ENCODE measurements around the gene DOCK6. TPM values are rescaled to one million over a fixed set of nuclear protein-coding genes. Genes with fewer than 3 reads are reported as not detected.
"Not testable (repeated sequence)": the region's sequence is repeated elsewhere in the genome, so short reads cannot be mapped to it uniquely, and the experiment has no call there.

DOCK6 gene
- total RNA-seq, 1 experiment from 2014 or later = 23.6 TPM

- in situ Hi-C loops (cut with HindIII; ENCODE audit: low sequenced_read_pairs) = no loop called here
Measured at GRCh38 chr19:11181488-11181887, 80.8 kb downstream of the DOCK6 start.

DNA sequence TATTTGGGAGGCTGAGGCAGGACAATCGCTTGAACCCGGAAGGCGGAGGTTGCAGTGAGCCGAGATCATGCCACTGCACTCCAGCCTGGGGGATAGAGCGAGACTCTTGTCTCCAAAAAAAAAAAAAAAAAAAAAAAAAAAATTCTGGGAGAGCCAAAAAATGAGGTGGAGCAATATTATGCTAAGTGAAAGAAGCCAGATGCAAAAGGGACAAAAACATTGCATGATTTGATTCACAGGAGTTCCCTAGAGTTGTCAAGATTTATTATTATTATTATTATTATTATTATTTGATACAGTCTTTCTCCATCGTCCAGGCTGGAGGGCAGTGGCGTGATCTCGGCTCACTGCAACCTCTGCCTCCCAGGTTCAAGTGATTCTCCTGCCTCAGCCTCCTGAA, 81.3 kb downstream of the DOCK6 start:
- DNase-seq (ENCODE audit: low spot score); in situ Hi-C loops (cut with HindIII; ENCODE audit: low sequenced_read_pairs): not testable (repeated sequence)

More at GRCh38 chr19:11181488-11181887, 80.8 kb downstream of the DOCK6 start:
- DNase-seq (ENCODE audit: low spot score) = no peak

DNA sequence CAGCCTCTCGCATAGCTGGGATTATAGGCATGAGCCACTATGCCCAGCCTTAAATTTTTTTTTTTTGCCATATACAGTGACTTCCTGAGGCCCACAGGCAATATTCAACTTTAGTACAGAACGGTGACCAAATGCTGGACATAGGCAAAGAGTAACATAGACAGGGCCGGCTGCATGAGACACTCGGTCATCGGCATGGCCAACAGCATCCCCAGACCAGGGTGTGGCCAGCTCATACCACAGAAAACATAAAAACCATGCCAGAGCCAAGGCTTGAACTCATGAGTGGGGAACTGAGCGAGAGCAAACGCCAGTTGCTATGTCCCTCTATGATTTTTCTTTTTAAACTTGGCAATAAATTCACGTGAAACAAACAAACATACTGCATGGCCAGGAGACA, 82.0 kb downstream of the DOCK6 start:
- DNase-seq (ENCODE audit: low spot score) = no peak
- in situ Hi-C loops (cut with HindIII; ENCODE audit: low sequenced_read_pairs) = no loop called here

GRCh38 chr19:11179716-11180297, 82.5 kb downstream of the DOCK6 start:
- in situ Hi-C loops (cut with HindIII; ENCODE audit: low sequenced_read_pairs) = no loop called here
- no peak for DNase-seq (ENCODE audit: low spot score)

- DNase-seq (ENCODE audit: low spot score); in situ Hi-C loops (cut with HindIII; ENCODE audit: low sequenced_read_pairs): not testable (repeated sequence)
Measured at GRCh38 chr19:11179145-11179465, 83.2 kb downstream of the DOCK6 start.

DNA sequence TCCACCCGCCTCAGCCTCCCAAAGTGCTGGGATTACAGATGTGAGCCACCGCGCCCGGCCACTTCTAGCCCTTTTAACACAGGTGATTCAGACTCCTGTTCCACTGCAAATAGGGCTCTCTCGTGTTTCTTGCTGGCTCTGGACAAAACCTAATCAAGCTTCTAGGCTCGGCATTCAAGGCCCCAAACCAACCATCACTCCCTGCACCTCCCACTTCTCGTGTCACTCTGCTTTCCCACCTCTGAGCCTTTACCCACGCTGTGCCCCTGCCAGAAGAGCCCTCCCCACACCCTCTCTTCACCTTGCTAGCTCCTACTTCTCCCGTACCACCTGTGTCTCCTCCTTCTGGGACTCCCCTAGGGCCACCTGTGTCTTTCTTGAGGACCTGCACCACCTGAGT, 84.7 kb downstream of the DOCK6 start:
- in situ Hi-C loops (cut with HindIII; ENCODE audit: low sequenced_read_pairs) = no loop called here
- DNase-seq (ENCODE audit: low spot score) = no peak

DNA sequence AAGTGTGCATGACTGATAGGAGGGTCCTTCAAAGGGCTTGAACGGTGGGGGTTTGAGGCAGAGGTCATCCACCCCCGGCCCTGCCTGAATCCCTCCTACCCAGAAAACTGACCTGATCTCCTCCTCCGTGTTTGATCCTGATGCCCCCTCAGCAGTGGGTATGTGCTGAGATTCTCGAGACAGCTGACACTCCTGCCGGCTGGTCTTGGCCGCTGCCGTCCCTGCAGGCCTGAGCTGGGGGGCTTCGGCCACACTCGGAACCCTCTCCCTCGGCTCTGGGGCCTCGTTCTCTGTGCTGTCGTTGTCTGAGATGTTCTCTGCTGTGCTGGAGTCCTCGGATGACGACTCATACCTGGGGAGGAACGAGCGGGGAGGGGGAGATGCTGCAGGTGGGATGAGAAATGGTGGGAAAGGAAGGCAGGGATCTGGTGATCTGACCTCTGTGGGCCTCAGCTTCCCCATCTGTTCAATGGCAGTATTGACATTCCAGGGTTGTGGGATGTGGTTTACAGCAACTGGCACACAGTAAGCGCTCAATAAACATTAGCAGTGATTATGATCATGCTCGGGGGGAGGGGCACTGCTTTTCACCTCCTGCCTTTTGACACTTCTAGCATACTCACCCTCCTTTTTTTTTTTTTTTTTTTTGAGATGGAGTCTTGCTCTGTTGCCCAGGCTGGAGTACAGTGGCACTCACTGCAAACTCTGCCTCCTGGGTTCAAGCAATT, 85.7 kb downstream of the DOCK6 start:
- no peak for DNase-seq (ENCODE audit: low spot score)
- in situ Hi-C loops (cut with HindIII; ENCODE audit: low sequenced_read_pairs) = no loop called here

DNA sequence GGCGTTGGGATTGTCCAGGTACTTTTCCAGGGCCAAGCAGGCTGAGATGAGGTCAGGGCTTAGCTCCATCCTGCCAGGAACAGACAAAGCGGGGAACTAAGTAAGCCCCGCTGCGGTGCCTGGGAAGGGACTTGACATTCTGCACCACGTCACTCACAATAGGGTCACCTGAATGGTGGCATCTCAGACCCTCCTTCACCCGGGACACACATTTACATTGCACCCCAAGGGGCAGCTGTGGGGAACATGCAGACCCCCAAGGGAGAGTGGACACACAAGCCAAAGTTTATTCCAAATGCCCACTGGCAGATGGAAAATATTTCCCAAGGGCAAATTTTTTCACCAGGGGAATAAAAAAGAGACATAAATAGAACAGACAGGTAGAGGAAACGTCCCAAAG, 86.4 kb downstream of the DOCK6 start:
- in situ Hi-C loops (cut with HindIII; ENCODE audit: low sequenced_read_pairs) = no loop called here
- no peak for DNase-seq (ENCODE audit: low spot score)

DNA sequence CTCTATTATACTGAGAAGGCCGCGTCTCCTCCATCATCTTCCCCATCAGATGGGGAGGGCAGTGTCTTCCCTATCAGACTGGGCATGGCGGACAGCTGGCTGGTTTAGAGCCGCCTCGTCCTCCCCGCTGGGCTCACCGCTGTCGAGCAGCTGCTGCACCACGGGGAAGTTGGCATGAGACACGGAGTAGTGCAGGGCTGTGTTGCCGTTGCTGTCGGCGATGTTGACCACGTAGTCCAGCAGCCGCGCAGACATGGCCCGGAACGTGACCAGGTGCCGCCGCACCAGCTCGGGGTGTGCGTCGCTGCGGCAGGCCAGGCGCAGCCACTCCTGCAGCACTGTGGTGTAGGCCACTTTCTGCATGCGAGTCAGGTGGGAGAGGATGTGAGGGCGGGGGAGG, 88.0 kb downstream of the DOCK6 start:
- no peak for DNase-seq (ENCODE audit: low spot score)
- in situ Hi-C loops (cut with HindIII; ENCODE audit: low sequenced_read_pairs) = no loop called here

GRCh38 chr19:11173516-11174155, 88.7 kb downstream of the DOCK6 start:
- no peak for DNase-seq (ENCODE audit: low spot score)
- in situ Hi-C loops (cut with HindIII; ENCODE audit: low sequenced_read_pairs) = no loop called here

DNA sequence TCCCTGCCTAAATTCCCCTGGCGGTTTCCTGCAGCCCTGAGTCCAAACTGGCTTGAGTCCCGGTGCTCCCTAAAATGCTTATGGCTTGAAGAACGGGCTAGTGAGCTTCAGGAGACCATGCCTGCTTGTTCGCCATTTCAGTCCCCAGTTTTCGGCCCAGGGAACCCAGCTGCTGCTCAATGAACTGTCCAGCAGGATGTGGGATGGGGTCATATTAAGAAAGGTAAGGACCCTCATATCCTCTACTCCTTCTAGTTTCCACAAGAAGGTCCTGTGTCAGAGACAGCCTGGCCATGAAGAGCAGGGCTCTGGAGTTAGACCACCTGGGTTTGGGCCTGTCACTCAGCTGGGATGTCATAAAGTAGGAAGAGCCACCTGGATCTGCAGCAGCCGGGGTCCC, 89.7 kb downstream of the DOCK6 start:
- in situ Hi-C loops (cut with HindIII; ENCODE audit: low sequenced_read_pairs) = no loop called here
- DNase-seq (ENCODE audit: low spot score) = no peak

DNA sequence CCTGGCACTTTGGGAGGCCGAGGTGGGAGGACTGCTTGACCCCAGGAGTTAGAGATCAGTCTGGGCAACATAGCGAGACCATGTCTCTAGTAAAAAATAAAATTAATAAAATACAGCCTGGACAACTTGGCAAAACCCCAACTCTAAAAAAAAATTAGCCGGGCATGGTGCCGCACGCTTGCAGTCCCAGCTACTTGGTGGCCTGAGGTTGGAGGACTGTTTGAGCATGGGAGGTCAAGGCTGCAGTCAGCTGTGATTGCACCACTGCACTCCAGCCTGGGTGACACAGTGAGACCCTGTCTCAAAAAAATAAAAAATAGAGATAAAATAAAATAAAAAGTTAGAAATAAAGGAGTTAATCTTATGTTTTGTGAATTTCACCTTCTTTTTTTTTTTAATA, 91.2 kb downstream of the DOCK6 start:
- no peak for DNase-seq (ENCODE audit: low spot score)
- in situ Hi-C loops (cut with HindIII; ENCODE audit: low sequenced_read_pairs) = no loop called here

DNA sequence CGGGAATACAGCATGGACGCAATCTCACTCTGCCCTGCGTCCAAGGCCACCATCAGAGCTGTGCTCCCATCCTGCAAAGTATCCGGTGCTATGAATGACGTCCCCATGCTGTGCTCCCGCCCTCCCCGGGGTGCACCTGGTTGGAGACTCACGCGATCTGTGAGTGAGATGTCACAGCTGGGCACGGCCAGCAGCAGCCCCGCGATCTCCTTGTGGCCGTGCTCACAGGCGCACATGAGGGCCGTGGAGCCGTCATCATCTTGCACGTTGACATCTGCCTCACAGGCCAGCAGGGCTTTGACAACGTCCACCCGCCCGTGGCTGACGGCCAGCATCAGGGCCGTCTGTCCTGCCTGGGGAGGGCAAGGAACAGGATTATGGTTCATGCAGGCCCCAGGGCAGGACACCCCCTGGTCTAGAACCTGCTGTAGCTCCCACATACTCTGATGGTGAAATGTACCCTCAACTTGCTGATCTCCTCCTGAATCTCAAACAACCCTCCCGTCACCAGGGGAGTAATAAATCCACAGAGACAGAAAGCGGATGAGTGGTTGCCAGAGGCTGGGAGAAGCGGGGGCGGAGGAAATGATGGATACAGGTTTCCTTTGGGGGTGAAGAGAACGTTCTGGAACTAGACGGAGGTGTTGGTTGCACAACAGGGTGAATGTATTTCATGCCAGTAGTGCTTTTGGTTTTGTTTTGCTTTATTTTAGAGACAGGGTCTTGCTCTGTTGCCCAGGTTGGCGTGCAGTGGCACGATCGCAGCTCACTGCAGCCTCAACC, 92.2 kb downstream of the DOCK6 start:
- in situ Hi-C loops (cut with HindIII; ENCODE audit: low sequenced_read_pairs) = no loop called here
- DNase-seq (ENCODE audit: low spot score) = no peak

DNA sequence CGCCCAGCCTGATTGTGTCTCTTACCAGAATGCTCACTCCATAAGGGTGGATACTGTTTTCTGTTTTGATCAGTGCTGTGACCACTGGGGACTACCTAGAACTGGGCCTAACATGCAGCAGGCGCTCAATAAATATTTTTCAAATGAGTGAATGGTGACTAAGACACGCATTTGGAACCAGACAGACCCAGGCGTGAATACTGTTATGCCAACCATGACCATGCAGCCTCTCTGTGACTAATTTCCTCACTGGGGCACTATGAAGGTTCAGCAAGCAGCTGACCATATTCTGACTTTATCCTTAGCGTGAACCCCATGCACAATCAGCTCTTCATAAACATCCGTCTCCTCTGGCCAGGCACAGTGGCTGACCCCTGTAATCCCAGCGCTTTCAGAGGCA, 93.8 kb downstream of the DOCK6 start:
- DNase-seq (ENCODE audit: low spot score) = no peak
- in situ Hi-C loops (cut with HindIII; ENCODE audit: low sequenced_read_pairs) = no loop called here

GRCh38 chr19:11166281-11167142, 95.8 kb downstream of the DOCK6 start:
- no peak for DNase-seq (ENCODE audit: low spot score)
- in situ Hi-C loops (cut with HindIII; ENCODE audit: low sequenced_read_pairs) = no loop called here

- DNase-seq (ENCODE audit: low spot score) = no peak
- in situ Hi-C loops (cut with HindIII; ENCODE audit: low sequenced_read_pairs) = no loop called here
Measured at GRCh38 chr19:11165486-11166030, 96.8 kb downstream of the DOCK6 start.

DNA sequence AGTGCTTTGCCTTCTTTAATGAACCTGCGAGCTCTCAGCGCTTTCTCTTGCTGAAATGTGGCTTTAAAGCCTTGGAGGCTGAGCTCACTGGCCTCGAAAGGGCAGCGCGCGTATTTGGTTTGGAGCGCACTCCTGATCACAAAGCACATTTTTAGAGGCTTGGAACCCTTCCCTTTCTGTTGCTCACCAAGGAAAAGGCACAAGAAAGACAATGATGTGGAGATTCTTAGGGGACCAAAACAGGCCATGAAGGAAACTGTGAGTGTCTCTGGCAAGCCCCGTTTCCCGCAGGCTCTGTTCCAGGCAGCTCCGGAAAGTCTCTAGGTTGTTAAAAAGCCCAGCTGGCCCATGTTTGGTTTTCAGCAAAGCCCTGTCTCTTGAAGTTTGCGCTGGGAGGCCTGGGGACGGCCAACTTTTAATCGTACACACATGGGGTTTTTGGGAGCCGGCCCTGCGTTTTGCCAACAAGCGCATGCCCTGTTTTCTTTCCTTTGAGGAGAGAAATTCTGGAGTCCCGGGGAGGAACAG, 97.4 kb downstream of the DOCK6 start:
- DNase-seq (ENCODE audit: low spot score) = peak; percentile 79
- in situ Hi-C loops (cut with HindIII; ENCODE audit: low sequenced_read_pairs) = no loop called here

DNA sequence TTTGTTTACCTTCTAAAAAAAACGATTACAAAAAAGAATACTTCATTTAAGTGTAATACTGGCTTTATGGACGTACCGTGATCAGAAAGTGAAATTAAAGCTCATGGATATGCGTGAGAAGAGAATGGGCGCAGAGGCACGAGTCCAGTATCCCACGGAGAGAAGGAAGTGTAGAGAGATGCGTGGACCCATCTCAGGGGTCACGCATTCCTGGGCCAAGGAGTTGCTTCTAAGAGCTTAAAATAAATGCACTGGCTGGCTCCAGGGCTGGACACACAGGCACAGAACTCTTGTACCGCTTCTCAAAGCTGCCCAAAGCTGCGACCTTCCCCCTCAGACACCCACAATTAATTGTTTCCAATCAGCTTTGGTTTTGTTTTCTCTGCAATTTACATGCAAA, 98.0 kb downstream of the DOCK6 start:
- in situ Hi-C loops (cut with HindIII; ENCODE audit: low sequenced_read_pairs) = no loop called here
- no peak for DNase-seq (ENCODE audit: low spot score)

DNA sequence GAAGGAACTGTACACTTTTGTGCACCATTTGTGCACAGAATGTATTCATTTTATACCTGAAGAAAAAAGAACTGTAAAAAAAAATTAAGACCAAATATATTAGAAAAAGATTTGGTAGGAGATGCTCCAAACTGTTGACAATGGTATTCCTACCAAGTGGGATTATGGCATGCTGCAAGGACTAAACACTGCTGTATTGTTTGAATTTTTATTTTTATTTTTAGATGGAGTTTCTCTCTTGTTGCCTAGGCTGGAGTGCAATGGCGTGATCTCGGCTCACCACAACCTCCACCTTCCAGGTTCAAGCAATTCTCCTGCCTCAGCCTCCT, 101.9 kb downstream of the DOCK6 start:
- DNase-seq (ENCODE audit: low spot score); in situ Hi-C loops (cut with HindIII; ENCODE audit: low sequenced_read_pairs): not testable (repeated sequence)

Data from G401 (cell line).